Measurements from ENCODE around the gene EWSR1.

Gene EWSR1

GRCh38 chr22:29316141-29316828, 48.2 kb downstream of the EWSR1 start:
- TF ChIP-seq ZBTB7A (IDR thresholded peaks at IDR 0.05; ENCODE audit: low read depth) (no peak), TCF12 (IDR thresholded peaks at IDR 0.05; ENCODE audit: low read depth) (no peak), REST (IDR thresholded peaks at IDR 0.05; ENCODE audit: low read depth) (no peak), FOXM1 (IDR thresholded peaks at IDR 0.05; ENCODE audit: borderline replicate concordance, low read depth) (no peak)

- TF ChIP-seq ZBTB7A (IDR thresholded peaks at IDR 0.05; ENCODE audit: low read depth): no peak
- no peak for TF ChIP-seq YY1 (IDR thresholded peaks at IDR 0.05; ENCODE audit: low read depth)
- no peak for TF ChIP-seq FOXM1 (IDR thresholded peaks at IDR 0.05; ENCODE audit: borderline replicate concordance, low read depth)
- TF ChIP-seq MAX (IDR thresholded peaks at IDR 0.05): no peak
- no peak for TF ChIP-seq RAD21 (IDR thresholded peaks at IDR 0.05; ENCODE audit: low read depth)
- no peak for TF ChIP-seq REST (IDR thresholded peaks at IDR 0.05; ENCODE audit: low read depth)
Observed at GRCh38 chr22:29317827-29318454, 49.9 kb downstream of the EWSR1 start.

- no peak for TF ChIP-seq CEBPB (IDR thresholded peaks at IDR 0.05)
- no peak for TF ChIP-seq EP300 (IDR thresholded peaks at IDR 0.05; ENCODE audit: borderline replicate concordance)
- no peak for TF ChIP-seq TAF1 (IDR thresholded peaks at IDR 0.05; ENCODE audit: low read depth)
- TF ChIP-seq TEAD4 (IDR thresholded peaks at IDR 0.05): no peak
Observed at GRCh38 chr22:29319072-29319471, 51.0 kb downstream of the EWSR1 start.

GRCh38 chr22:29320546-29320945, 52.5 kb downstream of the EWSR1 start:
- no peak for TF ChIP-seq TAF1 (IDR thresholded peaks at IDR 0.05; ENCODE audit: low read depth)
- TF ChIP-seq RAD21 (IDR thresholded peaks at IDR 0.05; ENCODE audit: low read depth): 0 out of 2 replicates have a peak, but pooled peaks have one; percentile 10
- no peak for TF ChIP-seq MAX (IDR thresholded peaks at IDR 0.05)
- TF ChIP-seq EP300 (IDR thresholded peaks at IDR 0.05; ENCODE audit: borderline replicate concordance): no peak

- TF ChIP-seq FOXM1 (IDR thresholded peaks at IDR 0.05; ENCODE audit: borderline replicate concordance, low read depth) (no peak), CREB1 (IDR thresholded peaks at IDR 0.05; ENCODE audit: low read depth) (no peak), CEBPB (IDR thresholded peaks at IDR 0.05) (no peak), TAF1 (IDR thresholded peaks at IDR 0.05; ENCODE audit: low read depth) (no peak), EP300 (IDR thresholded peaks at IDR 0.05; ENCODE audit: borderline replicate concordance) (no peak), TEAD4 (IDR thresholded peaks at IDR 0.05) (no peak)
Observed at GRCh38 chr22:29323641-29324040, 55.6 kb downstream of the EWSR1 start.

GRCh38 chr22:29325356-29325755, 57.3 kb downstream of the EWSR1 start:
- no peak for TF ChIP-seq CEBPB (IDR thresholded peaks at IDR 0.05)
- no peak for TF ChIP-seq RAD21 (IDR thresholded peaks at IDR 0.05; ENCODE audit: low read depth)

- TF ChIP-seq EGR1 (IDR thresholded peaks at IDR 0.05): no peak
- TF ChIP-seq TAF1 (IDR thresholded peaks at IDR 0.05; ENCODE audit: low read depth): no peak
- no peak for TF ChIP-seq CEBPB (IDR thresholded peaks at IDR 0.05)
- no peak; the same call in 1 of the 2 replicates for TF ChIP-seq REST (IDR thresholded peaks at IDR 0.05; ENCODE audit: low read depth)
- TF ChIP-seq USF1 (IDR thresholded peaks at IDR 0.05): no peak
- no peak for TF ChIP-seq TCF12 (IDR thresholded peaks at IDR 0.05; ENCODE audit: low read depth)
- TF ChIP-seq ZBTB7A (IDR thresholded peaks at IDR 0.05; ENCODE audit: low read depth): no peak
- no peak for TF ChIP-seq FOXM1 (IDR thresholded peaks at IDR 0.05; ENCODE audit: borderline replicate concordance, low read depth)
- no peak for TF ChIP-seq RAD21 (IDR thresholded peaks at IDR 0.05; ENCODE audit: low read depth)
- TF ChIP-seq MAX (IDR thresholded peaks at IDR 0.05): no peak
- TF ChIP-seq TEAD4 (IDR thresholded peaks at IDR 0.05): no peak
Observed at GRCh38 chr22:29325785-29326315, 57.8 kb downstream of the EWSR1 start.
